Upper lobe of left lung (tissue), 4 donors: ENCODE data around the gene PUDP.

Experiments
- POLR2A ChIP-seq, 4 donors: fragments of 450-650 bp; IDR thresholded peaks; one replicate each; pipeline ENCODE4 v1.5.1; 2016 to 2017; ENCODE audit warnings: antibody characterized with exemption in 4 of 4, mild to moderate bottlenecking in 2 of 4
- POLR2AphosphoS5 ChIP-seq, 2 donors: sonication (generic); formaldehyde crosslinking; IDR thresholded peaks; one replicate each; pipeline ENCODE4 v1.5.1; 2017; ENCODE audit warnings: antibody characterized with exemption in 2 of 2
- TF ChIP-seq, protein P1 (sequence below), 6 experiments: fragments of 450-650 bp in 4 of 6; fragments of 200-600 bp in 2 of 6; sonication (generic) in 2 of 6; IDR thresholded peaks; one replicate each; pipeline ENCODE4 v1.5.1; 2016 to 2019; ENCODE audit warnings: antibody characterized with exemption in 6 of 6

DNA sequence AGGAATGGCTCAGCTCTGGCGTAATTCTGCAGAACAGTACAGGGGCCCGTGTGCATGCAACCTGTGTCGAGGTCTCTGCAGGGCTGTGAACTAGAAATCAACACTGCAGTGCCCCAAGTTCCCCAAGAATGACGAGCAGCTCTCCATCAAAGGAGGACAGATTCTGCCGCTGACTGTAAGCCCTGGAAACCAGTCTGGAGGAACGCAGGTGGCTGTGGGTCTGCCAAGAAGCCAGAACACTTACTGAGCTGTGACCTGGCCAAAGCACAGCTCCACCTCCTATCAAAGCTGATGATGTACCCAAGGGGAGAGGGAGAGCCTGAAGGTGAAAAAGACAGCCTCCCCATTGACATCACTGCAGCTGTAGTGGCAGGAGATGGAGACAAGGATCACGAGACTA, 80.7 kb downstream of the PUDP start:
- TF ChIP-seq, protein P1, sequence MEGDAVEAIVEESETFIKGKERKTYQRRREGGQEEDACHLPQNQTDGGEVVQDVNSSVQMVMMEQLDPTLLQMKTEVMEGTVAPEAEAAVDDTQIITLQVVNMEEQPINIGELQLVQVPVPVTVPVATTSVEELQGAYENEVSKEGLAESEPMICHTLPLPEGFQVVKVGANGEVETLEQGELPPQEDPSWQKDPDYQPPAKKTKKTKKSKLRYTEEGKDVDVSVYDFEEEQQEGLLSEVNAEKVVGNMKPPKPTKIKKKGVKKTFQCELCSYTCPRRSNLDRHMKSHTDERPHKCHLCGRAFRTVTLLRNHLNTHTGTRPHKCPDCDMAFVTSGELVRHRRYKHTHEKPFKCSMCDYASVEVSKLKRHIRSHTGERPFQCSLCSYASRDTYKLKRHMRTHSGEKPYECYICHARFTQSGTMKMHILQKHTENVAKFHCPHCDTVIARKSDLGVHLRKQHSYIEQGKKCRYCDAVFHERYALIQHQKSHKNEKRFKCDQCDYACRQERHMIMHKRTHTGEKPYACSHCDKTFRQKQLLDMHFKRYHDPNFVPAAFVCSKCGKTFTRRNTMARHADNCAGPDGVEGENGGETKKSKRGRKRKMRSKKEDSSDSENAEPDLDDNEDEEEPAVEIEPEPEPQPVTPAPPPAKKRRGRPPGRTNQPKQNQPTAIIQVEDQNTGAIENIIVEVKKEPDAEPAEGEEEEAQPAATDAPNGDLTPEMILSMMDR (IDR thresholded peaks at IDR 0.05): no peak
- no peak for TF ChIP-seq POLR2A (IDR thresholded peaks at IDR 0.05)
- no peak for TF ChIP-seq POLR2AphosphoS5 (IDR thresholded peaks at IDR 0.05)
